Body of pancreas (tissue), 4 donors: ENCODE results near the gene POLR1E.
"Not testable (repeated sequence)": the region's sequence is repeated elsewhere in the genome, so short reads cannot be mapped to it uniquely, and the experiment has no call there.

Experiments used
- CTCF ChIP-seq, 7 experiments: fragments of 450-650 bp in 4 of 7; fragments of 200-600 bp in 3 of 7; sonication (generic) in 3 of 7; IDR thresholded peaks; one replicate each; pipeline ENCODE4 v1.5.1; 2016 to 2019; ENCODE audit warnings: antibody characterized with exemption in 7 of 7
- POLR2A ChIP-seq, 3 donors: fragments of 450-650 bp; IDR thresholded peaks; one replicate each; pipeline ENCODE4 v1.6.1; 2016; ENCODE audit warnings: antibody characterized with exemption in 3 of 3, mild to moderate bottlenecking in 2 of 3

- not testable (repeated sequence) for TF ChIP-seq POLR2A, CTCF (IDR thresholded peaks at IDR 0.05)
These were observed 28.7 kb downstream of the POLR1E start for GRCh38 chr9:37514415-37514814.
